SK-N-SH treated with all-trans-retinoic acid at 6 μM for 48 hours (cell line): ENCODE data around the gene PCMTD2.

ENCODE experiments used
- ATAC-seq: fragments of 200-7000 bp; cut with Tn5 transposase; 3 replicates; pipeline ENCODE4 v1.9.1; 2020; ENCODE audit warnings: mild to moderate bottlenecking, moderate library complexity
- ARNTL ChIP-seq: fragments of 450-650 bp; formaldehyde crosslinking; IDR thresholded peaks from 2 replicates; pipeline ENCODE4 v1.5.0; 2020; ENCODE audit warnings: low read depth, mild to moderate bottlenecking, moderate library complexity, borderline replicate concordance
- BACH2 ChIP-seq: fragments of 250-450 bp; sonication (Bioruptor Pico); IDR thresholded peaks from 2 replicates; pipeline ENCODE4 v1.9.0; 2021; ENCODE audit warnings: mild to moderate bottlenecking, borderline replicate concordance
- CREB5 ChIP-seq: fragments of 250-450 bp; sonication (Bioruptor Pico); IDR thresholded peaks from 2 replicates; pipeline ENCODE4 v1.5.1; 2020; ENCODE audit warnings: low read depth, mild to moderate bottlenecking, moderate library complexity
- CSDC2 ChIP-seq: fragments of 250-450 bp; sonication (Bioruptor Pico); IDR thresholded peaks from 2 replicates; pipeline ENCODE4 v1.5.0; 2020; ENCODE audit warnings: mild to moderate bottlenecking, moderate library complexity
- CSRNP3 ChIP-seq: fragments of 250-450 bp; sonication (Bioruptor Pico); IDR thresholded peaks from 2 replicates; pipeline ENCODE4 v1.5.1; 2021; ENCODE audit warnings: mild to moderate bottlenecking, moderate library complexity
- ESRRG ChIP-seq: fragments of 250-450 bp; sonication (Bioruptor Pico); IDR thresholded peaks from 2 replicates; pipeline ENCODE4 v1.6.1; 2021; ENCODE audit warnings: mild to moderate bottlenecking
- GLIS3 ChIP-seq: fragments of 250-450 bp; sonication (Bioruptor Pico); IDR thresholded peaks from 2 replicates; pipeline ENCODE4 v1.5.0; 2020; ENCODE audit warnings: mild to moderate bottlenecking, moderate library complexity
- ISL1 ChIP-seq: fragments of 250-450 bp; sonication (Bioruptor Pico); IDR thresholded peaks from 2 replicates; pipeline ENCODE4 v2.1.2; 2022; ENCODE audit warnings: mild to moderate bottlenecking, moderate library complexity
- OSR1 ChIP-seq: fragments of 250-450 bp; sonication (Bioruptor Pico); IDR thresholded peaks from 2 replicates; pipeline ENCODE4 v1.8.0; 2022; ENCODE audit warnings: moderate library complexity, mild to moderate bottlenecking, inconsistent platforms
- POU6F1 ChIP-seq: fragments of 250-450 bp; sonication (Bioruptor Pico); IDR thresholded peaks from 2 replicates; pipeline ENCODE4 v1.8.0; 2021; ENCODE audit warnings: low read depth, mild to moderate bottlenecking, moderate library complexity, borderline replicate concordance
- PPARA ChIP-seq: fragments of 250-450 bp; sonication (Bioruptor Pico); IDR thresholded peaks from 2 replicates; pipeline ENCODE4 v1.5.0; 2020; ENCODE audit warnings: mild to moderate bottlenecking, borderline replicate concordance
- RARB ChIP-seq: fragments of 250-450 bp; sonication (Bioruptor Pico); IDR thresholded peaks from 2 replicates; pipeline ENCODE4 v1.8.0; 2021; ENCODE audit warnings: mild to moderate bottlenecking, moderate library complexity
- TOX ChIP-seq: fragments of 250-450 bp; sonication (Bioruptor Pico); IDR thresholded peaks from 2 replicates; pipeline ENCODE4 v1.8.0; 2021; ENCODE audit warnings: mild to moderate bottlenecking, moderate library complexity, borderline replicate concordance
- TSHZ2 ChIP-seq: fragments of 250-450 bp; sonication (Bioruptor Pico); IDR thresholded peaks from 2 replicates; pipeline ENCODE4 v1.5.0; 2020; ENCODE audit warnings: mild to moderate bottlenecking, moderate library complexity
- ZC3H10 ChIP-seq: fragments of 250-450 bp; sonication (Bioruptor Pico); IDR thresholded peaks from 2 replicates; pipeline ENCODE4 v1.5.1; 2021; ENCODE audit warnings: mild to moderate bottlenecking, moderate library complexity
- ZFP3 ChIP-seq: fragments of 250-450 bp; sonication (Bioruptor Pico); IDR thresholded peaks from 2 replicates; pipeline ENCODE4 v1.5.0; 2020; ENCODE audit warnings: mild to moderate bottlenecking, moderate library complexity
- ZFP30 ChIP-seq: fragments of 450-650 bp; formaldehyde crosslinking; IDR thresholded peaks from 2 replicates; pipeline ENCODE4 v1.5.0; 2022; ENCODE audit warnings: mild to moderate bottlenecking, moderate library complexity
- ZNF565 ChIP-seq: fragments of 450-650 bp; formaldehyde crosslinking; conservative IDR thresholded peaks from 2 replicates; pipeline ENCODE4 v1.5.0; 2020; ENCODE audit warnings: low read depth, mild to moderate bottlenecking, moderate library complexity
- ZNF70 ChIP-seq: fragments of 450-650 bp; formaldehyde crosslinking; IDR thresholded peaks from 2 replicates; pipeline ENCODE4 v1.5.0; 2020; ENCODE audit warnings: mild to moderate bottlenecking, moderate library complexity
- ZNF8 ChIP-seq: fragments of 450-650 bp; formaldehyde crosslinking; IDR thresholded peaks from 2 replicates; pipeline ENCODE4 v1.5.0; 2020; ENCODE audit warnings: mild to moderate bottlenecking, moderate library complexity

The PCMTD2 gene

GRCh38 chr20:64238851-64239387, 16.6 kb upstream of the PCMTD2 start:
- TF ChIP-seq POU6F1, result no peak
- ATAC-seq, result no peak

GRCh38 chr20:64239449-64240242, 15.9 kb upstream of the PCMTD2 start:
- no peak for ATAC-seq

GRCh38 chr20:64240243-64241015, 15.1 kb upstream of the PCMTD2 start:
- ATAC-seq, result no peak
- no peak for TF ChIP-seq ESRRG (CRISPR knock-in tag)
- no peak for TF ChIP-seq RARB (CRISPR knock-in tag)
- no peak for TF ChIP-seq ARNTL (CRISPR knock-in tag)
- no peak for TF ChIP-seq POU6F1
- no peak for TF ChIP-seq OSR1 (CRISPR knock-in tag)
- no peak for TF ChIP-seq TOX
- no peak for TF ChIP-seq ISL1 (CRISPR knock-in tag)
- no peak for TF ChIP-seq TSHZ2 (CRISPR knock-in tag)
- TF ChIP-seq PPARA (CRISPR knock-in tag), result no peak
- no peak for TF ChIP-seq ZC3H10 (CRISPR knock-in tag)
- no peak for TF ChIP-seq CSDC2 (CRISPR knock-in tag)
- TF ChIP-seq BACH2 (CRISPR knock-in tag), result no peak

More at GRCh38 chr20:64239449-64240242, 15.9 kb upstream of the PCMTD2 start:
- no peak for TF ChIP-seq ISL1 (CRISPR knock-in tag)
- no peak for TF ChIP-seq PPARA (CRISPR knock-in tag)
- TF ChIP-seq ARNTL (CRISPR knock-in tag), result no peak
- TF ChIP-seq ZFP30, result no peak
- TF ChIP-seq ZNF8 (CRISPR knock-in tag), result no peak
- no peak for TF ChIP-seq TOX
- TF ChIP-seq ZNF565 (CRISPR knock-in tag), result no peak
- TF ChIP-seq CREB5 (CRISPR knock-in tag), result no peak
- no peak for TF ChIP-seq POU6F1
- no peak for TF ChIP-seq CSRNP3 (CRISPR knock-in tag)
- TF ChIP-seq CSDC2 (CRISPR knock-in tag), result no peak
- no peak for TF ChIP-seq BACH2 (CRISPR knock-in tag)
- no peak for TF ChIP-seq ZFP3
- no peak for TF ChIP-seq GLIS3 (CRISPR knock-in tag)
- TF ChIP-seq ZNF70 (CRISPR knock-in tag), result no peak
